NOMO-1 (cell line): ENCODE results near the gene NCMAP.
"Not testable (repeated sequence)": the region's sequence is repeated elsewhere in the genome, so short reads cannot be mapped to it uniquely, and the experiment has no call there.

ENCODE experiments used
- DNase-seq, 2 experiments: peaks; one replicate each; lab custom pipeline; 2025; ENCODE audit not compliant: unreplicated experiment in 2 of 2; lab: John Stamatoyannopoulos, UW

Gene NCMAP, protein sequence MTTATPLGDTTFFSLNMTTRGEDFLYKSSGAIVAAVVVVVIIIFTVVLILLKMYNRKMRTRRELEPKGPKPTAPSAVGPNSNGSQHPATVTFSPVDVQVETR

DNA sequence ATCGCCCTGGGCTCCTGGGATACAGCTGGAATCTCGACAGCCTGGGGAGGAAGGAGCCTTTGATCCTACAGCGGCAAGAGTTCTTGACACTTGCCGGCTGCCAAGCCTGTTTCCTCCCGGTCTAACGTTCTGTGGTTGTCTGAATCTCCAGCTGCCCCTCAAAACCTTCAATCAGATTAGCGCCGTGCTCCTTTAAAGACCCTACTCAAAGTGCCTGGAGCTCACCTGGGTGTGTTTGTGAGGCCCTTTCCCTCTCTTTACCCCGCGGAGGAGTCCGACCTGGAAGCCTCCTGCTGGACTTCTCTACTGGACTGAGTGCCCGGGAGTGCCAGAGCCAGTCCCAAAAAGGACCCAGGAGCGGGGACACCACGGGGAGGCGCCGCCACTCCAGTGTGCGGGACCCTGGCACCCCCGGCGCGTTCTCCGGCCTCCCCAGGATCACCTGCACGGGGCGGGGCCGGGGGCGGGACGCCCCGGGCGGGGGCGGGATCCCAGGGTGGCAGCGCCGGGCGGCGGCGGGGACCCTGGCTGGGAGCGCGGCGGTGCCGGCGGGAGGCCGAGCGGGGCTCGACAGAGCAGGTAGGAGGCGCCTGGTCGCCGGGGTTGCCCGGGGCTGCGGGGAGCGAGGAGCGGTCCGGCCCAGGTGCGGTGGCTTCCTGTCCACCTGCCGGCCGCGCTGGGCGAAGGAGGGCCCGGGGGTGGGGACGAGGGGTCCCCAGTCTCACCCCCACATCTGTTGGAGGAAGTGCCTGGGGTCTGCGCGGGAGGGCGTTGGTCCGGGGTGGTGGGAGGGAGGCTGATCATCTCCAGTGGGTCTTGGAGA lies at the start of gene NCMAP:
TSS of gene NCMAP (plus strand) at position 497 of the 823 bp plus-strand sequence. CDS start 39,344 bp downstream, outside the sequence.
- no peak for DNase-seq

DNA sequence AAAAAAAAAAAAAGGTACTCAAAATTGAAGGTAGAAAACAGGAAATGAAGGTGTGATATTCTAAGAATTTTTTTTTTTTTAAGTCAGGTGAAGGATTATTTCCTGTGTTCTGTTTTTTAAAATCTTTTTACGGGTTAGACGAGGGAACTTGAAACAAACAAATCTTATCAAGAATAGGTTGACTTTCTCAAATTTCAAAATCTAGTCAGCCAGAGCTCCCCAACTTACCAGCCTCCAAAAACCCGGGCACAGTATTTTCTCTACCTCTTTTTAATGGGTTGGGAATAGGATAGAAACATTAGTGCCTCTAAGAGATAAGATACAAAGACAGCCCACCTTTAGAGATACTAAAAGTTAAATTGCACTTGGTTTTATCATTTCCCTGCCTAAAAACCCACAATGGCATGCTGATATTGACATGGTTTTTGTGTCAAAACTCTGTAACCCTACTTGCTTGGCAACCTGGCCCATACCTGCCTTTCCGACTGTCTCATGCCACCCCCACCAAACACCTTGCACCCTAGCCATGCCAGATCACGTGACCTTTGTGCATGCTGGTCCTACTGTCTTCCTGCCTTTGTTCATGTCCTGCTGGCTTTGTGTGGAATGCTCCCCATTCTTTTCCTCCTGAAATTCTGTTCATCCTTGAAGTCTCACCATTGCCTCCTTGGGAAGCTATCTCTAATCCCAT lies 49.1 kb upstream of the NCMAP start:
- DNase-seq: no peak

DNA sequence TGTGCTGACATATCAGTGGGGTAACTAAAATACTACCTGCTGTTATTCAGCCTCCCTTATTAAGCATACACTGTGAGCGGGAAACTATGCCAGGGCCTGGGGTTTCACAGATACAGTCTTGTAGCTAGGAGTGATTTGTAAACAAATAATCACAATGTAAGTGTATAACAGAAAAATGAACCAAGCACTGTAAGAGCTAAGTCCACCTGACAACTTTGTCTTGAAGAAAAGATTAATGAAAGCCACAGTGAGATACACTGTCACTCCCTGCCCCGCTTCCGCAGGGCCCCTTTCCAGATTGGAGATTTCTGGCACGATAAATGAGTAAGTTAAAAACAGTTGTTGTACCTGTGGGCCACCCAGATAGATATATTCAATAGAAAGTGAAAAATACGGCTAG lies 48.5 kb upstream of the NCMAP start:
- DNase-seq: no peak

DNA sequence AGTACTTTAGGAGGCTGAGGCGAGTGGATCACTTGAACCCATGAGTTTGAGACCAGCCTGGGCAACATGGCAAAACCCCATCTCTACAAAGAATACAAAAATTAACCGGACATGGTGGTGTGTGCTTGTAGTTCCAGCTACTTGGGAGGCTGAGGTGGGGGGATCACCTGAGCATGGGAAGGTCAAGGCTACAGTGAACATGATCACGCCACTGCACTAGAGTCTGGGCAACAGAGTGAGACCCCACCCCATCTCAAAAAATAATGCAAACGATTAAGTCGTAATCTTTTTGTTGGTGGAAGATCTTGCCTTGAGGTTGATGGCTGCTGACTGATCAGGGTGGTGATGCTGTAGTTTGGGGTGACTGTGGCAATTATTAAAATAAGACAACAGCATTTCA lies 47.0 kb upstream of the NCMAP start:
- no peak for DNase-seq

DNA sequence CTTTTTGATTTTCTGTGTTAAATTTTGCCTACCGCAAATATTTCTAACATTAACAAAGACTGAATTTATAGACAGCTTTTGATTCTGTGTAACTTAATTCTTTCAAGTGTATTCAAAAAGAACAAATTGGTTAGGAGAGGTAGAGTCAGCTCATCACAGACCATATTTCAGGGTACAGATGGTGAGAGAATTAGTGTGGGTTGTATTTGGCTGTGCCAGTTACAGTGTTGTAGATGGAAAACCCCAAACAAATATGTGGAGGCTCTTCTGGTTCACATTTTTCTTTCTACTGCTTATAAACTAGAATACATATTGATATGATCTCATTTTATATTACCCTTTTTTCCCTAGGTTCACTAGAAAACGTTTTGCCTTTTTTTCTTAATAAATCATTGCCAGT lies 42.2 kb upstream of the NCMAP start:
- no peak for DNase-seq

DNA sequence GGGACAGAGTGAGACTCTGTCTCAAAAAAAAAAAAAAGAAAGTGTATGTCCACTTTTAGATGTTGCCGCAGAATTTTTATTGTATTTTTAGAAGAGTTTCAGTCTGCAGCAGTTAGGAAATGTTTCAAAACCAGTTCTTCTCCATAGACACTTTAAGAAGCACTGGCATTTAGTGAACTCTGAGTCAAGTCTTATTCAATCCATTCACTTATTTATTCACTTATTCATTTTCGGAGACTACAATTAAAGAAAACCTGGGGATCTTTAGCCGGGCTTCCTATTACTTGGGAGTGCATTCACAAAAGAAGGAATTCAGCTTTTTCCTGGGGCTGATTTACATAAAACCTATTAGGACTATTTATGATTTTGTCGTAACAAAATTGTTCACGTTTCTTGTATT lies 40.9 kb upstream of the NCMAP start:
- peak in 1 of 2 experiments; percentile 4 for DNase-seq

DNA sequence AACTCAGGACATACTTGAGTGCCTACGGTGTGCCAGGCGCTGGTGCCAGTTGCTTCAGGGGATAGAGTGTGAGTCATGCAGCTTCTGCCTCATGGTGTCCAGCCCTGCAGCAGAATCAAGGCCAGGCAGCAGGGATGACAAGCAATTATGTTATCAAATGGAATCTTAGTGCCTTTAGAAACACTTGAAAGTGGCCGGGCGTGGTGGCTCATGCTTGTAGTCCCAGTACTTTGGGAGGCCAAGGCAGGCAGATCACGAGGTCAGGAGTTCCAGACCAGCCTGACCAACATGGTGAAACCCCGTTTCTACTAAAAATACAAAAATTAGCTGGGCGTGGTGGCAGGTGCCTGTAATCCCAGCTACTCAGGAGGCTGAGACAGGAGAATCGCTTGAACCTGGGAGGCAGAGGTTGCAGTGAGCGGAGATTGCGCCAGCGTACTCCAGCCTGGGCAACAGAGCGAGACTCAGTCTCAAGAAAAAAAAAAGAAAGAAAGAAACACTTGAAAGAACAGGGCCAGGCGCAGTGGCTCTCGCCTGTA lies 40.1 kb upstream of the NCMAP start:
- DNase-seq: not testable (repeated sequence)

DNA sequence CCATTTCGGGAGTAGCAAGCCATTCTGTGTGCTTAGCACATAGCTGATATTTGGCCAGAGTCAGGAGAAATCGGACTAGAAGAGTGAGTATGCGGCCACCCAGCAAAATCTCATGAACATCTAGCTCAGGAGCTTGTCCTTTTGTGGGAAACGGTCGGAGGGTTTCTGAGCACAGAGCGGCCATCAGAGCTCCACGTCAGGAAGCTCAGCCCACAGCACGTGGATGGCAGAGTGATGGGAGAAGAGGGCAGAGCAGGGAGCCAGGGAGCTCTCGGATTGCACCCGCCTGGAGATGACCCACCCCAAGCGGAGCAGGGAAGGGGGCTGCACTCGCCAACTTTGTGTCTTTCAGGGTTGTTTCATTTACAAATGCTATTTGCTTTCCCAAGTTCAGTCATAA lies 39.4 kb upstream of the NCMAP start:
- DNase-seq: no peak

DNA sequence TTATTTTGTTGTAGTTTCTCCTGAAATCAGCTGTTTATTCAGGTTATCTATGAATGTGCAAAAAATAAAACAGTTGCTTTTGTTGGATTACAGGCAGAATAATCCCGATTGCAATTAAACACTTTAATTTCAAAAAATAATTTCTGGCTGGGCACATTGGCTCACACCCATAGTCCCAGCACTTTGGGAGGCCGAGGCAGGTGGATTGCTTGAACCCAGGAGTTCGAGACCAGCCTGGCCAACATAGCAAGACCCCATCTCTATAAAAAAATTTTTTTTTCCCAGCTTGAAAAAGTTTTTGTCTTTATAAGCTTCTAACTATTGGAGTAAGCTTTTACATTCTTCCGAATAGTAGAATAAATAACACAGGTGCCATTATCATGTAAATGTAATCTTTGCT lies 38.0 kb upstream of the NCMAP start:
- no peak for DNase-seq

DNA sequence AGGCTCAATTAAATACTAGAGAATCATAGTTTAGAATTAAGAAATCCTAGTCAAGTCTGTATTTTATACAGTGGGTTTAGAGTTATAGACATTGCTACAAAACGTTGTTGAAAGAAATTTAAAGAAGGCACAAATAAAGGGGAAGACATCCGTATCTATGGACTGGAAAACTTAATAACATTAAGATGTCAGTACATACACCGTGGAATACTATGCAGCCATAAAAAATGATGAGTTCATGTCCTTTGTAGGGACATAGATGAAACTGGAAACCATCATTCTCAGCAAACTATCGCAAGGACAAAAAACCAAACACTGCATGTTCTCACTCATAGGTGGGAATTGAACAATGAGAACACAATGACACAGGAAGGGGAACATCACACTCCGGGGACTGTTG lies 35.6 kb upstream of the NCMAP start:
- not testable (repeated sequence) for DNase-seq

DNA sequence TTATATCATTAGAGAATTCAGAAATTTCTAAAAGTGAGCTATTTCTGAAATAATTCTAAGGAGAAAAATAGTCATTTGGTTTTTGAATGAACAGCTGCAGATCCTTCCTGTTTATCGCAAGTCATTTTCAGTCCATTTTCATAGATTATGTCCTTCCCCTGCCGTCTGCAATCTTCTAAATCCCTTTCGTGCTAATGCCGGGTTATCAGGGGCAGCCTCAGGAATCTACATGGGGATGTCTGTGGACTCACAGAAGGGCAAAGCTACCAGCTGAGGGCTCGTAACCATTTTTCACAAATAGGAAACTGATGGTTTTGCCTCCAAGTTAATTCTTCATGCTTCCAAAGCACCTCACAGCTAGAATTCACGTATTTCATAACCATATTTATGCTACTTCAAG lies 30.3 kb upstream of the NCMAP start:
- no peak for DNase-seq

DNA sequence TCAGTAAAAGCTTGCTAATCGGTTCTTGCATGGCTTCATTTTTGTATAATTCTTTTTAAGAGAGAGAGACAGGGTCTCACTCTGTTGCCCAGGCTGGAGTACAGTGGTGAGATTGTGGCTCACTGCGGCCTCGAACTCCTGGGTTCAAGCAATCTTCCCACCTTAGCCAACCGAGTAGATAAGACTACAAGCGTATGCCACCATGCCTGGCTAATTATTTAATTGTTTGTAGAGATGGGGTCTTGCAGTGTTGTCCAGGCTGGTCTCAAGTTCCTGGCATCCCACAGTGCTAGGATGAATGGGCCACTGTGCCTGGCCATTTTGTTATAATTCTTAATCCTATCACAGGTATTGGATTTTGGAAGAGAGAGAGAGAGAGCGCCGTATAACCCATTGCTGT lies 29.8 kb upstream of the NCMAP start:
- DNase-seq: no peak

DNA sequence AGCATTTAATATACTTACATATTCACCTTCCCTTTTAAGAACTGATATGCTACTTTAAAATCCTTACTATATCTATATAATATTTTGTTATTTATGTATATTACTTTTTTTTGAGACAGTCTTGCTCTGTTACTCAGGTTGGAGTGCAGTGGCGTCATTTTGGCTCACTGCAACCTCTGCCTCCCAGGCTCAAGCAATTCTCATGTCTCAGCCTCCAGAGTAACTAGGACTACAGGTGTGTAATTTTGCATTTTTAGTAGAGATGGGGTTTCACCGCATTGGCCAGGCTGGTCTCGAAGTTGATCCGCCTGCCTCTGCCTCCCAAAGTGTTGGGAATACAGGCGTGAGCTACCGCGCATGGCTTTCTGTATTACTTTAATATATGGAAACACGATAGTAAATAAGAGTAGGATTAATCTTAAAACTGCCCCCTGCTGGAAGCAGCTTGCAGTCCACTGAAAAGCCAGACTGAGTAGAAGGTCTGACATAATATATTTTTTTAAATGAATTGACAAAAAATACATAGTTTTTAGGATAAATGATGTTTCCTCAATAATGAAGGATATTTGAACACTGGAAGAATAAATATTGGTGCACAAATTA lies 28.8 kb upstream of the NCMAP start:
- DNase-seq: peak in 1 of 2 experiments; percentile 3

DNA sequence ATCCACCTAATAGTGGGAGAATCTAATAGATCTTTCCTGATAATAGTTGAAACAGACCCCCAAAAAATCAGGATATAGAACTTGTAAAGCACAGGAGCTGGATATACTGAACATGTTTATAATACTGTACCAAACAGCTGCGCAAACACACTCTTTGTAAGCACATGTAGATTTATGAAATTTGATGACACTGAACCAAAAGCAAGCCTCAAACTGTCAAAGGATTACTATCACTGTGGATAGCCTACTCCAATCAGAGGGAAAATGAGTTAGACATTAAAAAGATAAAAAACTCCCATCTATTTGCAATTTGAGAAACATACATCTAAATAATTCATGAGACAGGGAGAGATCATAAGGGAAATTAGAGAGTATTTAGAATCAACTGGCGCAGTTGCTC lies 27.1 kb upstream of the NCMAP start:
- DNase-seq: no peak

DNA sequence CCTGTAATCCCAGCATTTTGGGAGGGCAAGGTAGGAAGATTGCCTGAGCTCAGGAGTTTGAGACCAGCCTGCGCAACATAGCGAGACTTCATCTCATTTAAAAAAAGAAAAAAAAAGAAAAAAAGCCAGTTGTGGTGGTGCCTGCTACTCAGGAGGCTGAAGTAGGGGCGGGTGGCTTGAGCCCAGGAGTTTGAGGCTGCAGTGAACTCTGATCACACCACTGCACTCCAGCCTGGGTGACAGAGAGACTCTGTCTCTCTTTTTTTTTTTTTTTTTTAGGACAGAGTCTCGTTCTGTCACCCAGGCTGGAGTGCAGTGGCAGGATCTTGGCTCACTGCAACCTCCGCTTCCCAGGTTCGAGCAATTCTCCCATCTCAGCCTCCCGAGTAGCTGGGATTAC lies 26.6 kb upstream of the NCMAP start:
- not testable (repeated sequence) for DNase-seq

DNA sequence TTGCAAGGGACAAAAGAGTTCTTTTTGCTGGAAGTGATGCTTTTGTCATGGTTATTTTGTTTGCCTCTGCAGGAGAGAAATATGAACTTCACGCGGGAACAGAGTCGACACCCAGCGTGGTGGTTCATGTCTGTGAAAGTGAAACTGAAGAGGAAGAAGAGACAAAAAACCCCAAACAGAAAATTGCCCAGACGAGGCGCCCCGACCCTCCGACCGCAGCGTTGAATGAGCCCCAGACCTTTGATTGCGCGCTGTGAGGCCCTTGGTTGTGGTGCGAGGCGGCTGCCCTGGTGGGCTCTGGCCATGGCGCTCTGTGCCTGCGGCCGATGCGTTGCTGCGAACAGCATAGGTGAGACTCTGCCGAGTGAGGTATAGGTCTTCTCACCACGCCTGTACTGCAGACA lies 20.9 kb upstream of the NCMAP start:
- DNase-seq: peak; percentile 59 to 79

DNA sequence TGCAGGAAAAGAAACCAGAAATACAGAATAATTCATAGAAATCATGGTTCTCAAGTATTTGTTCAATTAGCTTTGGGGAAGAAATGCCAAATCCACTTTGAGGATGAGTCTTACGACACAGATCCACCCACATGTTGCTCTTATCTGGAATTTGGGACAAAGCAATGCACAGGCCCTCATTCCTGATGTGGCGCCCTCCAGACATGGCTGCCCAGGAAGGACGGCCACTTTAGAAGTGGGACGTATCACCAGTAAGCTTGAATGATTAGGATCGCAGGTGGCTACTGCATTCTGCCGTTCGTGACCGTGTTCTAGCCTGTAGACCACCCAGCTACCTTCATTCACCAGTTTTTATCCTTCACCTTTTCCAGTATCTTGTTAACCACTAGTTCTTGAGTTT lies 20.1 kb upstream of the NCMAP start:
- DNase-seq: no peak

DNA sequence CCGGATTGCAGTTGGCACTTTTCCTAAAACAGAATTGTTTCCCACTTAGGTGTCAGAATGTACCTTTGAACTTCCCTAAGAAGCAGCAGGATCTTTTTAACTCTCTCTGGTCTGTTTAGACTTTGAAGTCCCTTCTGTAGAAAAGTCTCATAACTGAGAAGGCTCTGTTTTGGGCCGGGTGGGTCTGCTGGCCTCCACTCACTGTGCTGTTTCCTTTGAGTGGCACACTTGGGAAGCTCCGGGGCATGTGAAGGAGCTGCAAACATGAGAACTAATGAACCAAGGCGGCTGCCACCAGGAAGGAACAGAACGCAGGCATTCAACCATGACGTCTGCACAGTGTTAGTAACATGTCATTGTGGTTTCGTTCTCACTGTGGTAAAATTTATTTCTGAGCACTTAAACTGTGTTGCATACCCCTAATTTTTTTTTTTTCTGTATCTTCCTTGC lies 19.5 kb upstream of the NCMAP start:
- peak in 1 of 2 experiments; percentile 59 for DNase-seq

DNA sequence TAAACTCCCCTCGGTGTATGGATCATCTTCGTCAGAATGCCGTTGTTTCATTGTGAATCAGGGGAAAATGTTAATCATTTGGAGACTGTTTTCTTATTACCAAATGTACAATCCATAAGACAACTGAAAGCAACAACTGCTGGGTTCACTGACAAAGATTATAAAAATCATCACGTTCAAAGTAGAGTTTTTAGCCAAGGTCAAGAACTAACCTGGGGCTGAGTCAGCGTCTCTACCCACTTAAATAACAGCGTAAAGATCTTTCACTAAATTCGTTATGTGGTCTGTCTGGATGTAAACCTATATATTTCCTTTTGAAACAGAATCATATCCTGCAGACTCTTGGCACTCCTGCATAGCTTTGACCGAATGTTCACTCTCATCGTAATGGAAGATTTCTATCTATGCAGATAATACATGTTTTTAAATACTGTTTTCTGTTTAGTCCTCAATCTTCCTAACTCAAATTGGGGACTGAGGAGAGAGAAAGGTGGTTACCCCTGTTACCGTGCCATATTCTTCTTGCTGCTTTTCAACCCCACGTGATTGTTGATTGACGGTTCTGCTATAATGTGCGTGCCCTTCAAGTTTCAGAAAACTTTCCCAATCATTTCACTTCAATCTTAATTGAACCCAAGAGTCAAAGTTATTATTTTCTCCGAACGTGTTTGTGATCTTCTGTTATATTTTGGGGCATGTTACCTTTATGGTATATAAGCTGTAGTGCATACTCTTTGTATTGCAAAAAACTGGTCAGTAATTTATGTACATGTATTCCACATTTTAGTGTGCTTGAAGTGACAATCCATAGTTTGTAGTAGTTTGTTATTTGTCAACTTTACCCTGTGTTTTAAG lies 15.6 kb upstream of the NCMAP start:
- no peak for DNase-seq
